ENCODE measurements around the gene FHAD1. TPM values are rescaled to one million over a fixed set of nuclear protein-coding genes. Genes with fewer than 3 reads are reported as not detected.

Gene FHAD1
- total RNA-seq, 1 donor from 2014 or later: not detected

DNA sequence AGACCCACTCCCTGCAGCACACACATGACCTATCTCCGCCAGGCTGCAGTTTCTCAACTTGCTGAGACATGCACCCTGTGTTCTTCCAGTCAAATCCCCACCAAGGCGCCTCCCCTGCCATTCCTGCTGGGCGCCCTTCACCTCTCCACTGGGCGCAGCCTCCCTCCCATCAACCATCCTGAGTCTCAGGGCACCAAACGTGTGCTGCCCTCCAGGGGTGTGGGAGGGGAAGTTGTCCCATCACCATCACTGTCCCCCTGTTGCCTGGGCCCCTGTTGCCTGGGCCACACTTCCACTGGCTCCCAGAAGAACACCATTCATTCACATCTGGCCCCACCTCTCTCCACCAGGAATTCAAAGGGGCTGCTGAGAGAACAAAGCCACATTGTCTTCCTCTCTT, 117.7 kb downstream of the FHAD1 start:
- no peak for DNase-seq (ENCODE audit: extremely low spot score, unreplicated experiment)
- H3K4me1 Mint-ChIP-seq (ENCODE audit: unreplicated experiment): no peaks in the 10 kb centered on the region
- H3K27me3 Mint-ChIP-seq (ENCODE audit: unreplicated experiment): peaks cover 3% of the 10 kb centered on the region
- no peaks in the 10 kb centered on the region for H3K36me3 Mint-ChIP-seq (ENCODE audit: unreplicated experiment)
- H3K27ac Mint-ChIP-seq (ENCODE audit: unreplicated experiment): no peak overlapping the region
- H3K4me3 Mint-ChIP-seq (ENCODE audit: unreplicated experiment): no peak overlapping the region
- H3K9me3 Mint-ChIP-seq (ENCODE audit: unreplicated experiment): no peaks in the 10 kb centered on the region
- TF ChIP-seq CTCF (IDR thresholded peaks at IDR 0.05): no peak

GRCh38 chr1:15368888-15369287, 121.9 kb downstream of the FHAD1 start:
- DNase-seq (ENCODE audit: extremely low spot score, unreplicated experiment): no peak
- Mint-ChIP-seq H3K27me3 (ENCODE audit: unreplicated experiment) (peaks cover 5% of the 10 kb centered on the region), H3K9me3 (ENCODE audit: unreplicated experiment) (no peaks in the 10 kb centered on the region), H3K4me1 (ENCODE audit: unreplicated experiment) (no peaks in the 10 kb centered on the region), H3K36me3 (ENCODE audit: unreplicated experiment) (no peaks in the 10 kb centered on the region), H3K27ac (ENCODE audit: unreplicated experiment) (no peak overlapping the region), H3K4me3 (ENCODE audit: unreplicated experiment) (no peak overlapping the region)
- no peak for TF ChIP-seq CTCF (IDR thresholded peaks at IDR 0.05)

GRCh38 chr1:15370268-15370667, 123.2 kb downstream of the FHAD1 start:
- peaks cover 2% of the 10 kb centered on the region for H3K27me3 Mint-ChIP-seq (ENCODE audit: unreplicated experiment)

DNA sequence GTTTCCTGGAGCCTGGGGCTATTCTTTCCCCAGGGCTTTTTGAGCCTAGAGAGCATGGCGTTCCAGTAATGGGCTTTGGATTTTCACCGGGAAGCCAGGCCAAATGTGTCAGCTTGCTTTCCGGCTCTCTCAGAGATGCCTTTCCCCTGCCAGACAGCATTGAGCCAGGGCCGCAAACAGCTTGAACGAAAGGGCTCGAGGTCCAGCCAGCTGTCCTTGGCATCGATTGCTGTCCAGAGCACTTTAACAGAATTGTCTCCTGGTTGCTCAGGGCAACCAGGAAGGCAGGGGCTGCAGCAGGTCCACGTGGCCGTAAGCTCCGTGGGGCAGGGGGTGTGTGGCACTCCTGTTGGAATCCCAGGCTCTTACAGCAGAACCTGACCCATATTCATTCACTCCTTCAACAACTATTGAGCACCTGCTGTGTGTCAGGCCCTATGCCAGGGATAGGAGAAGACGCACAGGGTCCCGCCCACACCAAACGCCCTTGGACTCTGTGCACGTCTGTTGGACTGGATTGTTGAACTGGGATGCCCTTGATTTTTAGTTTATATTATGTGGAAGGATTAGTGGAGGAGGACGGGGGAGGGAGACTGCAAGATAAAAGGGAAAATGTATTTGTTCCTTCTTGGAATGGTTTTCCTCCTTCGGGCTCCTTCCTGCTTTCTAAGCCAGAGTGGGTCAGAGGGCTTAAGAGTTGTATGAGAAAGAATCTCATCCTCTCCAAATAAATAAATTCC, 123.9 kb downstream of the FHAD1 start:
- H3K27me3 Mint-ChIP-seq (ENCODE audit: unreplicated experiment): peaks cover 2% of the 10 kb centered on the region
- H3K9me3 Mint-ChIP-seq (ENCODE audit: unreplicated experiment): no peaks in the 10 kb centered on the region
- TF ChIP-seq CTCF (IDR thresholded peaks at IDR 0.05): no peak
- H3K27ac Mint-ChIP-seq (ENCODE audit: unreplicated experiment): no peak overlapping the region
- H3K4me1 Mint-ChIP-seq (ENCODE audit: unreplicated experiment): no peaks in the 10 kb centered on the region
- no peaks in the 10 kb centered on the region for H3K36me3 Mint-ChIP-seq (ENCODE audit: unreplicated experiment)
- no peak overlapping the region for H3K4me3 Mint-ChIP-seq (ENCODE audit: unreplicated experiment)
- no peak for DNase-seq (ENCODE audit: extremely low spot score, unreplicated experiment)

More at GRCh38 chr1:15370268-15370667, 123.2 kb downstream of the FHAD1 start:
- Mint-ChIP-seq H3K4me1 (ENCODE audit: unreplicated experiment) (no peaks in the 10 kb centered on the region), H3K4me3 (ENCODE audit: unreplicated experiment) (no peak overlapping the region), H3K36me3 (ENCODE audit: unreplicated experiment) (no peaks in the 10 kb centered on the region), H3K9me3 (ENCODE audit: unreplicated experiment) (no peaks in the 10 kb centered on the region), H3K27ac (ENCODE audit: unreplicated experiment) (no peak overlapping the region)
- no peak for TF ChIP-seq CTCF (IDR thresholded peaks at IDR 0.05)
- no peak for DNase-seq (ENCODE audit: extremely low spot score, unreplicated experiment)

- peaks cover 2% of the 10 kb centered on the region for H3K27me3 Mint-ChIP-seq (ENCODE audit: unreplicated experiment)
- H3K36me3 Mint-ChIP-seq (ENCODE audit: unreplicated experiment): no peaks in the 10 kb centered on the region
- no peak overlapping the region for H3K27ac Mint-ChIP-seq (ENCODE audit: unreplicated experiment)
- H3K9me3 Mint-ChIP-seq (ENCODE audit: unreplicated experiment): no peaks in the 10 kb centered on the region
- TF ChIP-seq CTCF (IDR thresholded peaks at IDR 0.05): no peak
- no peak for DNase-seq (ENCODE audit: extremely low spot score, unreplicated experiment)
- no peaks in the 10 kb centered on the region for H3K4me1 Mint-ChIP-seq (ENCODE audit: unreplicated experiment)
- H3K4me3 Mint-ChIP-seq (ENCODE audit: unreplicated experiment): no peak overlapping the region
Measured at GRCh38 chr1:15371610-15372545, 124.9 kb downstream of the FHAD1 start.
